Activated T-helper 1 cell treated with anti-CD3 and anti-CD28 coated beads, Interleukin-2, amount 50 U/mL, for 16 hours (primary cell): ENCODE results near the gene ATL1.
"Not testable (repeated sequence)": the region's sequence is repeated elsewhere in the genome, so short reads cannot be mapped to it uniquely, and the experiment has no call there.

ENCODE experiments used
- DNase-seq, 2 donors: peaks; one replicate each; pipeline ENCODE4 v3.0.0-alpha.2; 2020; ENCODE audit warnings: low read depth in 1 of 2, low spot score in 1 of 2

The ATL1 gene

GRCh38 chr14:50600849-50601248, 40.9 kb downstream of the ATL1 start:
- no peak for DNase-seq

- DNase-seq = no peak
These were observed 41.4 kb downstream of the ATL1 start for GRCh38 chr14:50601394-50601793.

- DNase-seq = no peak
These were observed 42.1 kb downstream of the ATL1 start for GRCh38 chr14:50602035-50602434.

- DNase-seq = no peak
These were observed 43.6 kb downstream of the ATL1 start for GRCh38 chr14:50603565-50603964.

- no peak for DNase-seq
These were observed 45.8 kb downstream of the ATL1 start for GRCh38 chr14:50605766-50606165.

GRCh38 chr14:50606468-50606867, 46.5 kb downstream of the ATL1 start:
- no peak for DNase-seq

- DNase-seq = no peak
These were observed 47.2 kb downstream of the ATL1 start for GRCh38 chr14:50607181-50607580.

- DNase-seq = no peak
These were observed 47.8 kb downstream of the ATL1 start for GRCh38 chr14:50607761-50608160.

- no peak for DNase-seq
These were observed 48.4 kb downstream of the ATL1 start for GRCh38 chr14:50608302-50608851.

GRCh38 chr14:50610465-50610864, 50.5 kb downstream of the ATL1 start:
- DNase-seq = no peak

- DNase-seq = no peak
These were observed 52.9 kb downstream of the ATL1 start for GRCh38 chr14:50612806-50613205.

- DNase-seq = no peak
These were observed 55.1 kb downstream of the ATL1 start for GRCh38 chr14:50615056-50615455.

GRCh38 chr14:50615552-50615951, 55.6 kb downstream of the ATL1 start:
- no peak for DNase-seq

GRCh38 chr14:50616275-50616674, 56.3 kb downstream of the ATL1 start:
- DNase-seq = no peak

GRCh38 chr14:50619569-50620141, 59.7 kb downstream of the ATL1 start:
- DNase-seq = no peak

GRCh38 chr14:50620341-50620740, 60.4 kb downstream of the ATL1 start:
- no peak for DNase-seq

GRCh38 chr14:50622978-50623377, 63.0 kb downstream of the ATL1 start:
- no peak for DNase-seq

GRCh38 chr14:50624447-50624846, 64.5 kb downstream of the ATL1 start:
- DNase-seq = no peak

- DNase-seq = not testable (repeated sequence)
These were observed 65.0 kb downstream of the ATL1 start for GRCh38 chr14:50624947-50625346.

GRCh38 chr14:50631408-50631821, 71.5 kb downstream of the ATL1 start:
- no peak for DNase-seq

GRCh38 chr14:50633954-50634353, 74.0 kb downstream of the ATL1 start:
- no peak for DNase-seq

GRCh38 chr14:50635141-50635540, 75.2 kb downstream of the ATL1 start:
- no peak for DNase-seq

GRCh38 chr14:50647282-50647681, 87.3 kb downstream of the ATL1 start:
- DNase-seq = no peak
